ENCODE measurements around the gene RYR2.

DNA sequence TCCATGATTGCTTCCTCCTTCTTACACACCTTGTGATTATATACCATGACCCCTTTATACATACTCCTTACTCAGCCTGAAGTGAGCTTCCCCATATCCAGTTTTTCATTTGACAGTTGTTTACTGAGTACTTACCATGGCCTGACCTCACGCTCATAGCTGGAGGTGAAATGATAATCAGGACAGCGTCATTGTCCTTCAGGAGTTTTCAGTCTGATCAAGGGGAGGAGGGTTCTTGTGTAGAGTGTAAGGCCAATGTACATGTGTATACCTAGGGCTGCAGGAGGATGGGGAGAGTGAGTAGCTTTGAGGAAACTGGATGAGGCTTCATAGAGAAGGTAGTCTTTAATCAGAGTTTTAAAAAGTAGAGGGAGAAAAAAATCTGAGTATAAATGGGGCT is 325.8 kb downstream of the RYR2 start:
- TF ChIP-seq, protein P1, sequence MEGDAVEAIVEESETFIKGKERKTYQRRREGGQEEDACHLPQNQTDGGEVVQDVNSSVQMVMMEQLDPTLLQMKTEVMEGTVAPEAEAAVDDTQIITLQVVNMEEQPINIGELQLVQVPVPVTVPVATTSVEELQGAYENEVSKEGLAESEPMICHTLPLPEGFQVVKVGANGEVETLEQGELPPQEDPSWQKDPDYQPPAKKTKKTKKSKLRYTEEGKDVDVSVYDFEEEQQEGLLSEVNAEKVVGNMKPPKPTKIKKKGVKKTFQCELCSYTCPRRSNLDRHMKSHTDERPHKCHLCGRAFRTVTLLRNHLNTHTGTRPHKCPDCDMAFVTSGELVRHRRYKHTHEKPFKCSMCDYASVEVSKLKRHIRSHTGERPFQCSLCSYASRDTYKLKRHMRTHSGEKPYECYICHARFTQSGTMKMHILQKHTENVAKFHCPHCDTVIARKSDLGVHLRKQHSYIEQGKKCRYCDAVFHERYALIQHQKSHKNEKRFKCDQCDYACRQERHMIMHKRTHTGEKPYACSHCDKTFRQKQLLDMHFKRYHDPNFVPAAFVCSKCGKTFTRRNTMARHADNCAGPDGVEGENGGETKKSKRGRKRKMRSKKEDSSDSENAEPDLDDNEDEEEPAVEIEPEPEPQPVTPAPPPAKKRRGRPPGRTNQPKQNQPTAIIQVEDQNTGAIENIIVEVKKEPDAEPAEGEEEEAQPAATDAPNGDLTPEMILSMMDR (IDR thresholded peaks at IDR 0.05), result no peak
- no peak for TF ChIP-seq POLR2A (IDR thresholded peaks at IDR 0.05)
- no peak for TF ChIP-seq EP300 (IDR thresholded peaks at IDR 0.05)

Measured in tibial nerve (tissue), 4 donors.